Psoas muscle (tissue), 8 donors: ENCODE data around the gene PMM2. TPM values are rescaled to one million over a fixed set of nuclear protein-coding genes. Genes with fewer than 3 reads are reported as not detected.
A peak's percentile ranks its signal among the peaks of the same experiment; 100 is the strongest.

Source experiments
- ATAC-seq, 4 donors: fragments of 200-7000 bp; cut with Tn5 transposase; one replicate each; pipeline ENCODE4 v1.9.1; 2020; ENCODE audit warnings: moderate library complexity in 3 of 4, mild to moderate bottlenecking in 2 of 4
- DNase-seq, 2 donors: peaks; one replicate each; pipeline ENCODE4 v3.0.0-alpha.2; 2020
- H3K27ac ChIP-seq: fragments of 200-600 bp; one replicate; pipeline ENCODE4 v1.8.0; 2022
- H3K27me3 ChIP-seq, 3 donors: fragments of 200-600 bp in 1 of 3; one replicate each; pipeline versions ENCODE4 v1.6.1 to v1.8.0; 2013 to 2022; ENCODE audit warnings: low read length in 2 of 3, mild to moderate bottlenecking in 2 of 3, moderate library complexity in 1 of 3; ENCODE audit not compliant: insufficient read depth in 3 of 3
- H3K36me3 ChIP-seq, 2 donors: fragments of 200-600 bp in 1 of 2; one replicate each; pipeline versions ENCODE4 v1.6.1 to v1.8.0; 2013 to 2022; ENCODE audit warnings: low read depth in 1 of 2, mild to moderate bottlenecking in 1 of 2, moderate library complexity in 1 of 2; ENCODE audit not compliant: insufficient read depth in 1 of 2
- H3K4me1 ChIP-seq: fragments of 200-600 bp; one replicate; pipeline ENCODE4 v1.8.0; 2022
- H3K4me3 ChIP-seq: fragments of 200-600 bp; one replicate; pipeline ENCODE4 v1.8.0; 2022; ENCODE audit warnings: mild to moderate bottlenecking
- H3K9me3 ChIP-seq: fragments of 200-600 bp; one replicate; pipeline ENCODE4 v1.8.0; 2022
- WGBS, 3 donors: extraction: QIAGEN DNeasy Blood & Tissue Kit; methylation state at CpG; one replicate each; pipeline versions ENCODE4 v1.1.6 to v1.1.7; 2013; 5-methylcytosine and 5-hydroxymethylcytosine counted together
- intact Hi-C, 2 donors: fragments of 100-400 bp; cut with DNase I; formaldehyde crosslinking; loops; one replicate each; pipeline versions ENCODE4 v1.11.0 to v1.14.2; 2022
- polyA plus RNA-seq, 3 donors: library from polyadenylated mRNA; stranded (reverse); fragments of 200-250 nt; gene quantifications; one replicate each; pipeline ENCODE4 v1.2.3, GENCODE V29; 2013
- total RNA-seq, 4 donors: library from RNA; stranded (reverse); fragmentation: NEBNext Ultra II Directional in 2 of 4; extraction: Animal tissue kit (Norgen Biotek cat#: 25700) in 2 of 4; gene quantifications; one replicate each; pipeline versions ENCODE4 v1.2.1 to v1.2.4, GENCODE V29; 2021 to 2023
- TF ChIP-seq, protein P1 (sequence below): fragments of 200-600 bp; IDR thresholded peaks from one replicate; pipeline ENCODE4 v1.8.0; 2022; ENCODE audit warnings: antibody characterized with exemption
- donor health status: healthy with polysubstance abuse.
- donor health status: DM: no; HTN: no; CAD: no; lungs with moderate emphysema.
- donor health status: Bipolar disorder and iron deficiency.
- donor health status: healthy.
- donor health status: DM: yes; HTN: yes; CAD: no.
- donor health status: DM: no; HTN: no; CAD: no.
- donor health status: DM: no; HTN: no; CAD: no.
- donor health status: DM: yes; HTN: yes; CAD: no.

The PMM2 gene
- total and polyA plus RNA-seq, 7 donors = 8.5 to 32.3 (median 19.7) TPM

DNA sequence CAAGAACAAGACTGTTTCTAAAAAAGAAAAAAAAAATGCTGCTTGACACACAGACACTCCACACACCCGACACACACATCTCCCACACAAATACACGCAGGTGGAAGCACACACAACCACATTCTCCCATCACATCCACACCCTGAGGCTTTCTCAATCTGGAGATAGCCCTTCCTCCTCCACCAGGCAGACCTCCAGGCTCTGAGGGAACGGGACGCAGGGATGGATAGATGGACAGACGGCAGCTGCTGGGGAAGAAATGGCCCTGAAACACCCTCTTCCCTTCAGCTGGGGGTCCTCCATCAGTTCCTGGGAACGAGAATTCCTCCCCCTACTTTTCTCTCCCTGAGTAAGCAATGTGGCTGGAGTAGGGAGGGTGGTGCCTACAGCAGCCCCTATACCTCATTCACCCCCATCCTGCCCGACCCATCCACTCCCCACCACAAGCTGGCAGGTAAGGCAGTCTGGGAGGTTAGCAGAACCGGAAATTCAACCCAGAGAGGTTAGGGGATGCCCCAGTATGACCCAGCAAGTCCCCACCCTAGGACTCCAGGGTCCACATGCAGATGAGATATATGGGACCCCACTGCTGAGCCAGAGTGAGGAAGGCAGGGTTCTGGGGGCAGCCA, 80.4 kb downstream of the PMM2 start:
- H3K9me3 ChIP-seq = no peaks in the 10 kb centered on the region
- intact Hi-C loops = no loop called here
- no peaks in the 10 kb centered on the region for H3K4me1 ChIP-seq
- TF ChIP-seq, protein P1, sequence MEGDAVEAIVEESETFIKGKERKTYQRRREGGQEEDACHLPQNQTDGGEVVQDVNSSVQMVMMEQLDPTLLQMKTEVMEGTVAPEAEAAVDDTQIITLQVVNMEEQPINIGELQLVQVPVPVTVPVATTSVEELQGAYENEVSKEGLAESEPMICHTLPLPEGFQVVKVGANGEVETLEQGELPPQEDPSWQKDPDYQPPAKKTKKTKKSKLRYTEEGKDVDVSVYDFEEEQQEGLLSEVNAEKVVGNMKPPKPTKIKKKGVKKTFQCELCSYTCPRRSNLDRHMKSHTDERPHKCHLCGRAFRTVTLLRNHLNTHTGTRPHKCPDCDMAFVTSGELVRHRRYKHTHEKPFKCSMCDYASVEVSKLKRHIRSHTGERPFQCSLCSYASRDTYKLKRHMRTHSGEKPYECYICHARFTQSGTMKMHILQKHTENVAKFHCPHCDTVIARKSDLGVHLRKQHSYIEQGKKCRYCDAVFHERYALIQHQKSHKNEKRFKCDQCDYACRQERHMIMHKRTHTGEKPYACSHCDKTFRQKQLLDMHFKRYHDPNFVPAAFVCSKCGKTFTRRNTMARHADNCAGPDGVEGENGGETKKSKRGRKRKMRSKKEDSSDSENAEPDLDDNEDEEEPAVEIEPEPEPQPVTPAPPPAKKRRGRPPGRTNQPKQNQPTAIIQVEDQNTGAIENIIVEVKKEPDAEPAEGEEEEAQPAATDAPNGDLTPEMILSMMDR = no peak
- H3K27me3 ChIP-seq = peaks cover 0 to 10% (median 0%) of the 10 kb centered on the region in 3 donors
- DNase-seq (peak in 1 of 2 donors; percentile 30), ATAC-seq (peak in 1 of 4 donors; percentile 16)
- H3K27ac ChIP-seq = no peak overlapping the region
- H3K4me3 ChIP-seq = no peak overlapping the region
- WGBS, 3 donors = 46 to 59% (median 50%) methylated on average over 8 of the region's 8 CpGs
- H3K36me3 ChIP-seq = no peaks in the 10 kb centered on the region

GRCh38 chr16:8878523-8878911, 80.9 kb downstream of the PMM2 start:
- DNase-seq = peak in 1 of 2 donors; percentile 45
- Histone ChIP-seq H3K4me3 (no peak overlapping the region), H3K27ac (no peak overlapping the region), H3K9me3 (no peaks in the 10 kb centered on the region), H3K27me3 (peaks cover 0 to 14% (median 0%) of the 10 kb centered on the region in 3 donors), H3K4me1 (no peaks in the 10 kb centered on the region), H3K36me3 (no peaks in the 10 kb centered on the region)
- TF ChIP-seq, protein P1 = no peak
- intact Hi-C loops = no loop called here
- WGBS, 3 donors = 57 to 59% (median 58%) methylated on average over 6 of the region's 6 CpGs
- ATAC-seq = peak in 2 of 4 donors; percentile 12 to 35

DNA sequence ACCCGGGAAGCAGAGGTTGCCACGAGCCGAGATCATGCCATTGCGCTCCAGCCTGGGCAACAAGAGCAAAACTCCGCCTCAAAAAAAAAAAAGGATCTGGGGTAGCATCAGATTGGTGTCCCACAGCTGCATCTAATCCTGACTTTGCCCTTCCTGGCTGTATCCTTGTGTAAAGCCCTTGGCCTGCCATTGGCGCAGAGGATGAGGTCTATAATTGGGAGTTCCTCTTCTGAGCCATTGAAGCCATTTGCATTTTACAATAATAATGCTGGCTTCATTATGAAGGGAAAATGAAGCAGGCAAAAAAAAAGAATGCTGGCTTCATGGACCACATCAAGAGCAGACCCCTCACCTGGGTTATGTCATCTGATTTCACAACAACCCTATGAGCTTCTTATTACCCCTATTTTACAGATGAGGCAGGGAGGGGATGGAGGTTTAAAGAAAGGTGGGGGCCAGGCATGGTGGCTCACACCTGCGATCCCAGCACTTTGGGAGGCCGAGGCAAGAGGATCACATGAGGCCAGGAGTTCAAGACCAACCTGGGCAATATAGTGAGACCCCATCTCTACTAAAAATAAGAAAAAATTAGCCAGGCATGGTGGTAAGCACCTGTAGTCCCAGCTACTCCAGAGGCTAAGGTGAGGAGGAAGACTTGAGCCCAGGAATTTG, 83.3 kb downstream of the PMM2 start:
- 89 to 96% (median 91%) methylated on average over 8 of the region's 8 CpGs for WGBS, 3 donors
- peak in 1 of 2 donors; percentile 5 for DNase-seq
- Histone ChIP-seq H3K4me1 (peaks cover 19% of the 10 kb centered on the region), H3K27ac (no peak overlapping the region), H3K4me3 (no peak overlapping the region), H3K27me3 (peaks cover 0 to 16% (median 0%) of the 10 kb centered on the region in 3 donors), H3K9me3 (no peaks in the 10 kb centered on the region), H3K36me3 (no peaks in the 10 kb centered on the region)
- no peak for ATAC-seq
- TF ChIP-seq, protein P1 = no peak
- intact Hi-C loops = loop anchor here (2.0 to 10.0 kb wide), 5 partner anchors 86 to 314 kb away; partner anchors contain the start of genes HAPSTR1 (in 1 of the 2), PMM2 (in 1 of the 2) and TMEM186 (in 1 of the 2)

GRCh38 chr16:8882041-8882617, 84.5 kb downstream of the PMM2 start, which contains the start of gene LITAFD:
Gene LITAFD, plus strand, starts transcription at chr16:8882351. Its CDS starts 2,005 bp downstream, at chr16:8884356.
- Histone ChIP-seq H3K27ac (no peak within 1 kb of the TSS), H3K27me3 (peaks cover 0 to 16% (median 0%) of the 10 kb centered on the region in 3 donors), H3K4me3 (no peak within 1 kb of the TSS), H3K4me1 (peaks cover 30% of the 10 kb centered on the region), H3K36me3 (no peaks in the 10 kb centered on the region), H3K9me3 (no peaks in the 10 kb centered on the region)
- peak in 1 of 2 donors; percentile 51 for DNase-seq
- ATAC-seq = no peak
- intact Hi-C loops = loop anchor here (5.0 to 10.0 kb wide), 4 partner anchors 87 to 315 kb away; partner anchors contain the start of genes HAPSTR1 (in 1 of the 2), PMM2 (in 1 of the 2) and TMEM186 (in 1 of the 2)
- WGBS, 3 donors = 57 to 74% (median 62%) methylated on average over 9 to 10 of the region's 10 CpGs
- TF ChIP-seq, protein P1 = no peak
